ENCODE measurements around the gene FOXP1. TPM values are rescaled to one million over a fixed set of nuclear protein-coding genes. Genes with fewer than 3 reads are reported as not detected.

Gene FOXP1
- total and polyA plus RNA-seq, 2 experiments from 2014 or later: 76.8 to 99.8 TPM

DNA sequence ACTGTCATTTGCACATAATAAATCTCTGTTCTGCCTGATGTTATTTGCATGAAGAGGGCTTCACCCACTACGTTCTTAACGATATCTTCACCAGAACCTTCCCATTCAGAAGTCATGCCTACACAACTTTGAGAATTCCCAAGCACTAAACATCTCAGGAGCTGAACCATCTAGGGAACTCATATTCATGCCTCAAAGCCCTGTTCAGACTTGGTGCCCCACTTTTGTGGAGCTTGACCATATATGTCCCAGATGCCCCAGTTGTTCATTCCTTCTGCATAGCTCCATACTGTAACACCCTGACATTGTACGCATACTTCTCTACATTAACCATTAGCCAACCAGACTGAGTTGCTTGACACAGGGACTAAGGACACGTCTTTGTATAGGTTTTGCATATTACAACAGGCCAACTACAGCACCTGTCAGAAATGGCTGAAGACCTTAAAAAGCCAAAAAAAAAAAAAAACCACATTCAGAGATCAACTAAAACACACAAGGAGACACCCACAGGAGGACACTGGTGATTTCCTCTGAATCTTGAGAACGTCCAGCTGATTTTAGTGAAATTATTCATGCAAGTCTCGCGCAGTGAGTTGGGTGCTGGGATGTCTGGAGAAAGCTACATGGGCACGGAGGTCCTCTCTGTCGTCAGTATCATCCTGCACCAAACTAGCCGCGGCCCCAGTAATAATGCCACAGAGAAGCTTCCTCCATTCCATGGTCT, 141.4 kb downstream of the FOXP1 start:
- Histone ChIP-seq H3K27ac (no peak overlapping the region), H3K79me2 (peaks cover 57% of the 10 kb centered on the region), H3K27me3 (no peaks in the 10 kb centered on the region), H3K36me3 (replicated peaks; ENCODE audit: insufficient read depth, low read depth) (no peaks in the 10 kb centered on the region), H3K9me3 (ENCODE audit: low read depth) (no peaks in the 10 kb centered on the region), H3K4me2 (no peak overlapping the region), H2AFZ (no peak overlapping the region), H3K9me2 (replicated peaks; ENCODE audit: insufficient read depth) (peaks cover 2% of the 10 kb centered on the region), H4K20me1 (ENCODE audit: insufficient read depth, poor library complexity, severe bottlenecking) (no peaks in the 10 kb centered on the region), H3K4me1 (ENCODE audit: insufficient read depth) (no peaks in the 10 kb centered on the region), H3K4me3 (no peak overlapping the region)
- WGBS (ENCODE audit: low lambda C conversion rate, missing lambda C conversion rate): 93% methylated on average over 11 of the region's 11 CpGs
- DNase-seq (ENCODE audit: low spot score): no peak
- no peak for TF ChIP-seq EZH2 (IDR thresholded peaks at IDR 0.05; ENCODE audit: borderline replicate concordance)
- TF ChIP-seq EZH2phosphoT487 (IDR thresholded peaks at IDR 0.05; ENCODE audit: low read depth, severe bottlenecking, unreplicated experiment): no peak
- no peak for TF ChIP-seq CTCF (IDR thresholded peaks at IDR 0.05; ENCODE audit: poor library complexity)

- Histone ChIP-seq H4K20me1 (ENCODE audit: insufficient read depth, poor library complexity, severe bottlenecking) (no peaks in the 10 kb centered on the region), H3K79me2 (peaks cover 57% of the 10 kb centered on the region), H3K27me3 (no peaks in the 10 kb centered on the region), H3K9me2 (replicated peaks; ENCODE audit: insufficient read depth) (peaks cover 2% of the 10 kb centered on the region), H3K36me3 (replicated peaks; ENCODE audit: insufficient read depth, low read depth) (no peaks in the 10 kb centered on the region), H3K4me1 (ENCODE audit: insufficient read depth) (no peaks in the 10 kb centered on the region), H3K4me3 (no peak overlapping the region), H3K4me2 (no peak overlapping the region), H3K9me3 (ENCODE audit: low read depth) (no peaks in the 10 kb centered on the region), H2AFZ (no peak overlapping the region), H3K27ac (no peak overlapping the region)
- TF ChIP-seq EZH2phosphoT487 (IDR thresholded peaks at IDR 0.05; ENCODE audit: low read depth, severe bottlenecking, unreplicated experiment): no peak
- TF ChIP-seq EZH2 (IDR thresholded peaks at IDR 0.05; ENCODE audit: borderline replicate concordance): no peak
- no peak for TF ChIP-seq CTCF (IDR thresholded peaks at IDR 0.05; ENCODE audit: poor library complexity)
- 89% methylated on average over 9 of the region's 9 CpGs for WGBS (ENCODE audit: low lambda C conversion rate, missing lambda C conversion rate)
- DNase-seq (ENCODE audit: low spot score): no peak
These were observed 142.2 kb downstream of the FOXP1 start for GRCh38 chr3:71441217-71441924.

- Histone ChIP-seq H3K4me3 (no peak overlapping the region), H3K27ac (no peak overlapping the region)
These were observed 144.6 kb downstream of the FOXP1 start for GRCh38 chr3:71438904-71439303.

More at GRCh38 chr3:71438904-71439303, 144.6 kb downstream of the FOXP1 start:
- Histone ChIP-seq H2AFZ (no peak overlapping the region), H3K9me2 (replicated peaks; ENCODE audit: insufficient read depth) (peaks cover 2% of the 10 kb centered on the region), H3K4me1 (ENCODE audit: insufficient read depth) (peaks cover 3% of the 10 kb centered on the region), H3K27me3 (no peaks in the 10 kb centered on the region), H3K79me2 (peaks cover 44% of the 10 kb centered on the region), H3K9me3 (ENCODE audit: low read depth) (no peaks in the 10 kb centered on the region), H3K4me2 (no peak overlapping the region), H3K36me3 (replicated peaks; ENCODE audit: insufficient read depth, low read depth) (no peaks in the 10 kb centered on the region), H4K20me1 (ENCODE audit: insufficient read depth, poor library complexity, severe bottlenecking) (no peaks in the 10 kb centered on the region)
- WGBS (ENCODE audit: low lambda C conversion rate, missing lambda C conversion rate): 98% methylated on average over 6 of the region's 6 CpGs
- no peak for DNase-seq (ENCODE audit: low spot score)
- TF ChIP-seq EZH2phosphoT487 (IDR thresholded peaks at IDR 0.05; ENCODE audit: low read depth, severe bottlenecking, unreplicated experiment) (no peak), EZH2 (IDR thresholded peaks at IDR 0.05; ENCODE audit: borderline replicate concordance) (no peak), CTCF (IDR thresholded peaks at IDR 0.05; ENCODE audit: poor library complexity) (no peak)
